Stimulated activated effector memory CD8-positive, alpha-beta T cell treated with anti-CD3 and anti-CD28 coated beads, Interleukin-12 subunit alpha, Interleukin-12 subunit beta, amount 100 ng/mL, for 72 hours (primary cell): ENCODE data around the gene IL1RN.
A peak's percentile ranks its signal among the peaks of the same experiment; 100 is the strongest.
"Not testable (repeated sequence)": the region's sequence is repeated elsewhere in the genome, so short reads cannot be mapped to it uniquely, and the experiment has no call there.

Experiments used
- ATAC-seq: fragments of 150-1000 bp; cut with Tn5 transposase; 2 replicates; pipeline ENCODE4 v1.10.0; 2021
- DNase-seq, 2 donors: peaks; one replicate each; pipeline ENCODE4 v3.0.0; 2021 to 2022; ENCODE audit warnings: low spot score in 2 of 2
- H3K27ac Mint-ChIP-seq: one replicate; pipeline ENCODE4 v1.8.0; 2022; ENCODE audit warnings: mild to moderate bottlenecking, mixed read lengths
- H3K36me3 Mint-ChIP-seq: one replicate; pipeline ENCODE4 v1.8.0; 2022; ENCODE audit warnings: mild to moderate bottlenecking, mixed read lengths
- H3K4me1 Mint-ChIP-seq: one replicate; pipeline ENCODE4 v1.8.0; 2022; ENCODE audit warnings: mixed read lengths
- H3K4me3 Mint-ChIP-seq: one replicate; pipeline ENCODE4 v1.8.0; 2022; ENCODE audit warnings: mild to moderate bottlenecking, mixed read lengths
- H3K9me3 Mint-ChIP-seq: one replicate; pipeline ENCODE4 v1.8.0; 2022; ENCODE audit warnings: mixed read lengths

The IL1RN gene

GRCh38 chr2:113093613-113093977, 33.8 kb upstream of the IL1RN start:
- peaks cover 23% of the 10 kb centered on the region for H3K4me1 Mint-ChIP-seq
- DNase-seq (no peak), ATAC-seq (no peak)
- H3K36me3 Mint-ChIP-seq = peaks cover 7% of the 10 kb centered on the region
- peaks cover 9% of the 10 kb centered on the region for H3K9me3 Mint-ChIP-seq
- no peak overlapping the region for H3K27ac Mint-ChIP-seq
- H3K4me3 Mint-ChIP-seq = no peak overlapping the region

- ATAC-seq, H3K36me3 Mint-ChIP-seq, H3K9me3 Mint-ChIP-seq, DNase-seq: not testable (repeated sequence)
- peaks cover 24% of the 10 kb centered on the region for H3K4me1 Mint-ChIP-seq
- peak overlapping the region; percentile 91 for H3K27ac Mint-ChIP-seq
- peak overlapping the region; percentile 71 for H3K4me3 Mint-ChIP-seq
Measured at GRCh38 chr2:113096306-113096705, 31.1 kb upstream of the IL1RN start.

- Mint-ChIP-seq H3K4me3 (peak overlapping the region; percentile 71), H3K4me1 (peaks cover 25% of the 10 kb centered on the region), H3K27ac (peak overlapping the region; percentile 91)
- H3K9me3 Mint-ChIP-seq, DNase-seq, H3K36me3 Mint-ChIP-seq: not testable (repeated sequence)
- ATAC-seq = peak; percentile 83
Measured at GRCh38 chr2:113096842-113097618, 30.4 kb upstream of the IL1RN start.

- no peak for DNase-seq
- Mint-ChIP-seq H3K4me1 (peaks cover 35% of the 10 kb centered on the region), H3K9me3 (peaks cover 13% of the 10 kb centered on the region), H3K4me3 (peak overlapping the region; percentile 71), H3K36me3 (peaks cover 7% of the 10 kb centered on the region), H3K27ac (peak overlapping the region; percentile 91)
- peak; percentile 82 for ATAC-seq
Measured at GRCh38 chr2:113098041-113098440, 29.4 kb upstream of the IL1RN start.

GRCh38 chr2:113098532-113098931, 28.9 kb upstream of the IL1RN start:
- DNase-seq (no peak), ATAC-seq (peak; percentile 16)
- peaks cover 13% of the 10 kb centered on the region for H3K9me3 Mint-ChIP-seq
- H3K4me3 Mint-ChIP-seq = peak overlapping the region; percentile 71
- peak overlapping the region; percentile 91 for H3K27ac Mint-ChIP-seq
- H3K36me3 Mint-ChIP-seq = peaks cover 7% of the 10 kb centered on the region
- H3K4me1 Mint-ChIP-seq = peaks cover 40% of the 10 kb centered on the region

- ATAC-seq (no peak), DNase-seq (no peak)
- Mint-ChIP-seq H3K4me3 (no peak overlapping the region), H3K4me1 (peaks cover 50% of the 10 kb centered on the region), H3K27ac (peak overlapping the region; percentile 95), H3K36me3 (peaks cover 7% of the 10 kb centered on the region), H3K9me3 (peaks cover 12% of the 10 kb centered on the region)
Measured at GRCh38 chr2:113102133-113102532, 25.3 kb upstream of the IL1RN start.

- DNase-seq (no peak), ATAC-seq (no peak)
- peak overlapping the region; percentile 39 for H3K4me3 Mint-ChIP-seq
- H3K4me1 Mint-ChIP-seq = peaks cover 39% of the 10 kb centered on the region
- H3K9me3 Mint-ChIP-seq = peaks cover 7% of the 10 kb centered on the region
- peaks cover under 1% of the 10 kb centered on the region for H3K36me3 Mint-ChIP-seq
- peak overlapping the region; percentile 95 for H3K27ac Mint-ChIP-seq
Measured at GRCh38 chr2:113103277-113103676, 24.1 kb upstream of the IL1RN start.

GRCh38 chr2:113104054-113104611, 23.3 kb upstream of the IL1RN start:
- ATAC-seq (peak; percentile 86), DNase-seq (peak; percentile 27 to 68)
- peaks cover 35% of the 10 kb centered on the region for H3K4me1 Mint-ChIP-seq

GRCh38 chr2:113105047-113105785, 22.2 kb upstream of the IL1RN start:
- H3K9me3 Mint-ChIP-seq = peaks cover 7% of the 10 kb centered on the region
- H3K27ac Mint-ChIP-seq = peak overlapping the region; percentile 95
- H3K36me3 Mint-ChIP-seq = no peaks in the 10 kb centered on the region
- ATAC-seq = peak; percentile 88
- peaks cover 35% of the 10 kb centered on the region for H3K4me1 Mint-ChIP-seq
- DNase-seq = peak; percentile 25 to 68
- H3K4me3 Mint-ChIP-seq = peak overlapping the region; percentile 39

More at GRCh38 chr2:113104054-113104611, 23.3 kb upstream of the IL1RN start:
- Mint-ChIP-seq H3K4me3 (peak overlapping the region; percentile 39), H3K9me3 (peaks cover 7% of the 10 kb centered on the region), H3K27ac (peak overlapping the region; percentile 95), H3K36me3 (no peaks in the 10 kb centered on the region)

- Mint-ChIP-seq H3K9me3 (no peaks in the 10 kb centered on the region), H3K27ac (no peak overlapping the region), H3K4me1 (no peaks in the 10 kb centered on the region), H3K4me3 (no peak overlapping the region), H3K36me3 (no peaks in the 10 kb centered on the region)
- ATAC-seq (no peak), DNase-seq (no peak)
Measured at GRCh38 chr2:113111121-113111520, 16.3 kb upstream of the IL1RN start.

GRCh38 chr2:113111823-113112287, 15.5 kb upstream of the IL1RN start:
- Mint-ChIP-seq H3K9me3 (no peaks in the 10 kb centered on the region), H3K36me3 (no peaks in the 10 kb centered on the region), H3K4me3 (no peak overlapping the region), H3K4me1 (peaks cover 5% of the 10 kb centered on the region), H3K27ac (no peak overlapping the region)
- no peak for ATAC-seq
- DNase-seq = no peak

- peaks cover 11% of the 10 kb centered on the region for H3K4me1 Mint-ChIP-seq
- no peaks in the 10 kb centered on the region for H3K36me3 Mint-ChIP-seq
- H3K27ac Mint-ChIP-seq = no peak overlapping the region
- ATAC-seq (no peak), DNase-seq (no peak)
- no peak overlapping the region for H3K4me3 Mint-ChIP-seq
- H3K9me3 Mint-ChIP-seq = no peaks in the 10 kb centered on the region
Measured at GRCh38 chr2:113112441-113112840, 15.0 kb upstream of the IL1RN start.

GRCh38 chr2:113112871-113113270, 14.5 kb upstream of the IL1RN start:
- ATAC-seq = no peak
- H3K9me3 Mint-ChIP-seq = no peaks in the 10 kb centered on the region
- H3K4me3 Mint-ChIP-seq = no peak overlapping the region
- H3K4me1 Mint-ChIP-seq = peaks cover 15% of the 10 kb centered on the region
- DNase-seq = no peak
- H3K36me3 Mint-ChIP-seq = no peaks in the 10 kb centered on the region
- H3K27ac Mint-ChIP-seq = no peak overlapping the region

GRCh38 chr2:113113807-113114206, 13.6 kb upstream of the IL1RN start:
- Mint-ChIP-seq H3K36me3 (no peaks in the 10 kb centered on the region), H3K27ac (no peak overlapping the region), H3K4me3 (no peak overlapping the region), H3K9me3 (no peaks in the 10 kb centered on the region), H3K4me1 (peaks cover 19% of the 10 kb centered on the region)
- no peak for ATAC-seq
- no peak for DNase-seq

GRCh38 chr2:113114224-113114945, 13.0 kb upstream of the IL1RN start:
- no peak overlapping the region for H3K27ac Mint-ChIP-seq
- no peak overlapping the region for H3K4me3 Mint-ChIP-seq
- ATAC-seq (no peak), DNase-seq (no peak)
- no peaks in the 10 kb centered on the region for H3K36me3 Mint-ChIP-seq
- H3K4me1 Mint-ChIP-seq = peaks cover 19% of the 10 kb centered on the region
- no peaks in the 10 kb centered on the region for H3K9me3 Mint-ChIP-seq
